NCI-H226 (cell line): ENCODE results near the gene PJA1.
A peak's percentile ranks its signal among the peaks of the same experiment; 100 is the strongest.

ENCODE experiments used
- DNase-seq: peaks from one replicate; pipeline ENCODE4 v3.0.0-alpha.2; 2015

PJA1 gene

GRCh38 chrX:69170319-69170718 lies 5.1 kb upstream of the PJA1 start:
- DNase-seq: no peak

- DNase-seq: no peak
These were observed 1.1 kb downstream of the PJA1 start for GRCh38 chrX:69163936-69164741.

GRCh38 chrX:69162361-69162865 lies 2.8 kb downstream of the PJA1 start:
- DNase-seq: no peak

GRCh38 chrX:69161786-69162349 lies 3.4 kb downstream of the PJA1 start:
- no peak for DNase-seq

- DNase-seq: no peak
These were observed 3.9 kb downstream of the PJA1 start for GRCh38 chrX:69161371-69161770.

- DNase-seq: peak; percentile 73
These were observed 6.9 kb downstream of the PJA1 start for GRCh38 chrX:69158166-69158980.

GRCh38 chrX:69156638-69157037 lies 8.6 kb downstream of the PJA1 start:
- no peak for DNase-seq

- no peak for DNase-seq
These were observed 9.3 kb downstream of the PJA1 start for GRCh38 chrX:69155786-69156520.

GRCh38 chrX:69154051-69154450 lies 11.2 kb downstream of the PJA1 start:
- no peak for DNase-seq

GRCh38 chrX:69153060-69153730 lies 12.1 kb downstream of the PJA1 start:
- peak; percentile 79 for DNase-seq

- DNase-seq: peak; percentile 1
These were observed 12.8 kb downstream of the PJA1 start for GRCh38 chrX:69152417-69152841.

- no peak for DNase-seq
These were observed 13.4 kb downstream of the PJA1 start for GRCh38 chrX:69151866-69152284.

GRCh38 chrX:69150281-69150960 lies 14.8 kb downstream of the PJA1 start:
- peak; percentile 59 for DNase-seq

- no peak for DNase-seq
These were observed 15.6 kb downstream of the PJA1 start for GRCh38 chrX:69149466-69150280.

GRCh38 chrX:69148946-69149345 lies 16.3 kb downstream of the PJA1 start:
- no peak for DNase-seq

GRCh38 chrX:69146739-69147138 lies 18.5 kb downstream of the PJA1 start:
- DNase-seq: no peak

- no peak for DNase-seq
These were observed 19.5 kb downstream of the PJA1 start for GRCh38 chrX:69145714-69146113.

GRCh38 chrX:69144838-69145680 lies 20.2 kb downstream of the PJA1 start:
- no peak for DNase-seq

GRCh38 chrX:69143530-69143929 lies 21.7 kb downstream of the PJA1 start:
- no peak for DNase-seq
